Smooth muscle cell (in vitro differentiated cells): ENCODE measurements around the gene DNAJC16. TPM values are rescaled to one million over a fixed set of nuclear protein-coding genes. Genes with fewer than 3 reads are reported as not detected.

Experiments
- DNase-seq: peaks from one replicate; lab custom pipeline; 2025; ENCODE audit not compliant: unreplicated experiment; lab: John Stamatoyannopoulos, UW
- H2AFZ ChIP-seq: fragments of 200-600 bp; sonication (generic); 2 replicates; pipeline ENCODE4 v1.6.0; 2016; ENCODE audit warnings: antibody characterized with exemption, low read depth, mild to moderate bottlenecking
- H3F3A ChIP-seq: fragments of 200-600 bp; sonication (generic); 2 replicates; pipeline ENCODE4 v1.6.0; 2017; ENCODE audit warnings: antibody characterized with exemption, low read depth
- H3K27ac ChIP-seq: fragments of 200-600 bp; sonication (generic); 2 replicates; pipeline ENCODE4 v1.5.1; 2016; ENCODE audit warnings: low read depth, mild to moderate bottlenecking
- H3K27me3 ChIP-seq: fragments of 200-600 bp; sonication (generic); 2 replicates; pipeline ENCODE4 v1.6.1; 2016; ENCODE audit warnings: low read depth, mild to moderate bottlenecking
- H3K36me3 ChIP-seq: fragments of 200-600 bp; sonication (generic); 2 replicates; pipeline ENCODE4 v1.5.1; 2016; ENCODE audit warnings: low read depth
- H3K4me1 ChIP-seq: fragments of 200-600 bp; sonication (generic); 2 replicates; pipeline ENCODE4 v1.5.1; 2016; ENCODE audit warnings: low read depth
- H3K4me2 ChIP-seq: fragments of 200-600 bp; sonication (generic); 2 replicates; pipeline ENCODE4 v1.6.0; 2016; ENCODE audit warnings: mild to moderate bottlenecking
- H3K4me3 ChIP-seq: fragments of 200-600 bp; sonication (generic); 2 replicates; pipeline ENCODE4 v1.5.1; 2016; ENCODE audit warnings: mild to moderate bottlenecking
- H3K79me2 ChIP-seq: fragments of 200-600 bp; sonication (generic); 2 replicates; pipeline ENCODE4 v1.6.0; 2016; ENCODE audit warnings: low read depth, mild to moderate bottlenecking
- H3K9ac ChIP-seq: fragments of 200-600 bp; sonication (generic); 2 replicates; pipeline ENCODE4 v1.6.0; 2016; ENCODE audit warnings: low read depth
- H3K9me3 ChIP-seq: fragments of 200-600 bp; sonication (generic); replicated peaks from 2 replicates; pipeline ENCODE4 v1.5.1; 2016; ENCODE audit warnings: low read depth
- H4K20me1 ChIP-seq: fragments of 200-600 bp; sonication (generic); 2 replicates; pipeline ENCODE4 v1.6.0; 2016; ENCODE audit warnings: low read depth
- CTCF ChIP-seq: fragments of 200-600 bp; sonication (generic); IDR thresholded peaks from 2 replicates; pipeline ENCODE4 v1.5.1; 2017; ENCODE audit warnings: borderline replicate concordance, mild to moderate bottlenecking, antibody characterized with exemption; ENCODE audit not compliant: insufficient read depth, poor library complexity, severe bottlenecking
- WGBS: methylation state at CpG from one replicate; pipeline ENCODE4 v1.1.7; 2016; ENCODE audit warnings: low lambda C conversion rate; 5-methylcytosine and 5-hydroxymethylcytosine counted together
- polyA plus RNA-seq: library from polyadenylated mRNA; unstranded; fragments of >200 nt; fragmentation: Nextera tagmentation; extraction: Ambion mirVana; gene quantifications from 2 replicates; pipeline ENCODE4 v1.2.1, GENCODE V29; 2016
- total RNA-seq: library from RNA; depleted of rRNA; stranded (reverse); fragments of >200 nt; gene quantifications from 2 replicates; pipeline ENCODE4 v1.2.3, GENCODE V29; 2014

The DNAJC16 gene
- total and polyA plus RNA-seq, 2 experiments from 2014 or later = 4.0 to 18.3 TPM

- Histone ChIP-seq H3K27me3 (no peaks in the 10 kb centered on the region), H3K4me2 (no peak overlapping the region), H3K79me2 (peaks cover 66% of the 10 kb centered on the region), H3K9ac (no peak overlapping the region), H3K27ac (no peak overlapping the region), H3K4me3 (no peak overlapping the region), H3F3A (peaks cover 13% of the 10 kb centered on the region), H3K36me3 (no peaks in the 10 kb centered on the region), H3K9me3 (no peaks in the 10 kb centered on the region), H4K20me1 (peaks cover 63% of the 10 kb centered on the region), H2AFZ (no peak overlapping the region), H3K4me1 (peaks cover 15% of the 10 kb centered on the region)
- WGBS = 85% methylated on average over 5 of the region's 5 CpGs
- DNase-seq = no peak
- no peak for TF ChIP-seq CTCF
These were observed 95.3 kb downstream of the DNAJC16 start for GRCh38 chr1:15621975-15622374.

- TF ChIP-seq CTCF = no peak
- H3K9ac ChIP-seq = no peak overlapping the region
- no peak overlapping the region for H3K27ac ChIP-seq
- WGBS = 94% methylated on average over 7 of the region's 7 CpGs
- peaks cover 70% of the 10 kb centered on the region for H4K20me1 ChIP-seq
- H3K9me3 ChIP-seq = no peaks in the 10 kb centered on the region
- no peaks in the 10 kb centered on the region for H3K36me3 ChIP-seq
- H3K4me2 ChIP-seq = no peak overlapping the region
- H3K79me2 ChIP-seq = peaks cover 66% of the 10 kb centered on the region
- no peak overlapping the region for H3K4me3 ChIP-seq
- no peak overlapping the region for H2AFZ ChIP-seq
- DNase-seq = no peak
- H3F3A ChIP-seq = peaks cover 13% of the 10 kb centered on the region
- peaks cover 15% of the 10 kb centered on the region for H3K4me1 ChIP-seq
- H3K27me3 ChIP-seq = no peaks in the 10 kb centered on the region
These were observed 96.2 kb downstream of the DNAJC16 start for GRCh38 chr1:15622712-15623373.

- TF ChIP-seq CTCF = no peak
- Histone ChIP-seq H4K20me1 (peaks cover 76% of the 10 kb centered on the region), H3K4me3 (no peak overlapping the region), H3K36me3 (no peaks in the 10 kb centered on the region), H3K9ac (no peak overlapping the region), H3K27ac (no peak overlapping the region), H3K4me2 (no peak overlapping the region), H3K4me1 (peaks cover 15% of the 10 kb centered on the region), H3K79me2 (peaks cover 66% of the 10 kb centered on the region), H3K9me3 (no peaks in the 10 kb centered on the region), H3F3A (peaks cover 13% of the 10 kb centered on the region), H3K27me3 (no peaks in the 10 kb centered on the region), H2AFZ (no peak overlapping the region)
- 92% methylated on average over 6 of the region's 6 CpGs for WGBS
- no peak for DNase-seq
These were observed 96.8 kb downstream of the DNAJC16 start for GRCh38 chr1:15623435-15623834.
